ENCODE measurements around the gene PELI2. TPM values are rescaled to one million over a fixed set of nuclear protein-coding genes. Genes with fewer than 3 reads are reported as not detected.

The PELI2 gene
- total and polyA plus RNA-seq, 2 experiments from 2014 or later: 8.0 to 24.5 TPM

DNA sequence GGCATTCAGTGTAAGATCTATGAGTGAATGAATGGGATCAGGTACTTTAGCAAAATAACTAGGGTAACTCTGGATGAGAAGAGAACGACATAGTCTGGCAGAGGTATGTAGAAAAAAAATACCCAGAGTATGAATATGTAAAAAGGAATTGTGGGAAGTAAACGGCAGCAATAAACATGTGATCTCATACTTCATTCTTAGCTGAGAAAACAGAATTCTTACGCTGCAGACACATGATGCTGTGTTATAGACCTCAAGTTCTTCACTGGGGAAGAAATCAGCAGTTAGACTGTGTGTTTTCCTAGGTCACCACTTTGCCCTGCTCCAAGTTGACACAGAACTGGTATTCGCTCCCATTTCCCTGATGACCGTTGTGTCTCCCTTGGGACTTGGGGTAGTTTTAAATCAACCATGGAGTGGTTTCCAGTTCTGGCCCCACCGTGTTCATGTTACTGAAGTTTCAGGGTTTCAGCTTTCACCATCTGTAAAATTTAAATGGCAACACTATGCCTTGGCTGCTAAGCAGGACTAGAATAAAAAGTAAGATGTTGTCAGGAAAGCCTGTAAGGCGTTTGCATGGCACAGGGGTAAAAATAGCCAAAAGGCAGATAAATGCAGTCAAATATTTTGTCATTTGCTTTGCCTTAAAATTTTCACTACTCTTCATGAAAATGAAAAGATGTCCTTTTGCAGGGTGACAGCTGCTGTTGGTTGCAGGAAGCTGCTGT, 223.7 kb downstream of the PELI2 start (continued):
- no peak for TF ChIP-seq EZH2phosphoT487 (IDR thresholded peaks at IDR 0.05; ENCODE audit: unreplicated experiment)
- no peak for TF ChIP-seq POLR2AphosphoS5 (IDR thresholded peaks at IDR 0.05; ENCODE audit: low read depth)
- TF ChIP-seq, protein P1, sequence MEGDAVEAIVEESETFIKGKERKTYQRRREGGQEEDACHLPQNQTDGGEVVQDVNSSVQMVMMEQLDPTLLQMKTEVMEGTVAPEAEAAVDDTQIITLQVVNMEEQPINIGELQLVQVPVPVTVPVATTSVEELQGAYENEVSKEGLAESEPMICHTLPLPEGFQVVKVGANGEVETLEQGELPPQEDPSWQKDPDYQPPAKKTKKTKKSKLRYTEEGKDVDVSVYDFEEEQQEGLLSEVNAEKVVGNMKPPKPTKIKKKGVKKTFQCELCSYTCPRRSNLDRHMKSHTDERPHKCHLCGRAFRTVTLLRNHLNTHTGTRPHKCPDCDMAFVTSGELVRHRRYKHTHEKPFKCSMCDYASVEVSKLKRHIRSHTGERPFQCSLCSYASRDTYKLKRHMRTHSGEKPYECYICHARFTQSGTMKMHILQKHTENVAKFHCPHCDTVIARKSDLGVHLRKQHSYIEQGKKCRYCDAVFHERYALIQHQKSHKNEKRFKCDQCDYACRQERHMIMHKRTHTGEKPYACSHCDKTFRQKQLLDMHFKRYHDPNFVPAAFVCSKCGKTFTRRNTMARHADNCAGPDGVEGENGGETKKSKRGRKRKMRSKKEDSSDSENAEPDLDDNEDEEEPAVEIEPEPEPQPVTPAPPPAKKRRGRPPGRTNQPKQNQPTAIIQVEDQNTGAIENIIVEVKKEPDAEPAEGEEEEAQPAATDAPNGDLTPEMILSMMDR (conservative IDR thresholded peaks at IDR 0.05; ENCODE audit: low read depth in 2 of 2): no peak
- TF ChIP-seq NANOG (IDR thresholded peaks at IDR 0.05; ENCODE audit: borderline replicate concordance): no peak
- TF ChIP-seq EZH2 (IDR thresholded peaks at IDR 0.05; ENCODE audit: low read depth, unreplicated experiment): no peak
- TF ChIP-seq ZNF114 (CRISPR knock-in tag; IDR thresholded peaks at IDR 0.05): no peak
- TF ChIP-seq CREB1 (CRISPR knock-in tag; IDR thresholded peaks at IDR 0.05; ENCODE audit: low read depth): no peak
- TF ChIP-seq, protein P2, sequence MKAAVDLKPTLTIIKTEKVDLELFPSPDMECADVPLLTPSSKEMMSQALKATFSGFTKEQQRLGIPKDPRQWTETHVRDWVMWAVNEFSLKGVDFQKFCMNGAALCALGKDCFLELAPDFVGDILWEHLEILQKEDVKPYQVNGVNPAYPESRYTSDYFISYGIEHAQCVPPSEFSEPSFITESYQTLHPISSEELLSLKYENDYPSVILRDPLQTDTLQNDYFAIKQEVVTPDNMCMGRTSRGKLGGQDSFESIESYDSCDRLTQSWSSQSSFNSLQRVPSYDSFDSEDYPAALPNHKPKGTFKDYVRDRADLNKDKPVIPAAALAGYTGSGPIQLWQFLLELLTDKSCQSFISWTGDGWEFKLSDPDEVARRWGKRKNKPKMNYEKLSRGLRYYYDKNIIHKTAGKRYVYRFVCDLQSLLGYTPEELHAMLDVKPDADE (IDR thresholded peaks at IDR 0.05): no peak
- TF ChIP-seq, protein P3, sequence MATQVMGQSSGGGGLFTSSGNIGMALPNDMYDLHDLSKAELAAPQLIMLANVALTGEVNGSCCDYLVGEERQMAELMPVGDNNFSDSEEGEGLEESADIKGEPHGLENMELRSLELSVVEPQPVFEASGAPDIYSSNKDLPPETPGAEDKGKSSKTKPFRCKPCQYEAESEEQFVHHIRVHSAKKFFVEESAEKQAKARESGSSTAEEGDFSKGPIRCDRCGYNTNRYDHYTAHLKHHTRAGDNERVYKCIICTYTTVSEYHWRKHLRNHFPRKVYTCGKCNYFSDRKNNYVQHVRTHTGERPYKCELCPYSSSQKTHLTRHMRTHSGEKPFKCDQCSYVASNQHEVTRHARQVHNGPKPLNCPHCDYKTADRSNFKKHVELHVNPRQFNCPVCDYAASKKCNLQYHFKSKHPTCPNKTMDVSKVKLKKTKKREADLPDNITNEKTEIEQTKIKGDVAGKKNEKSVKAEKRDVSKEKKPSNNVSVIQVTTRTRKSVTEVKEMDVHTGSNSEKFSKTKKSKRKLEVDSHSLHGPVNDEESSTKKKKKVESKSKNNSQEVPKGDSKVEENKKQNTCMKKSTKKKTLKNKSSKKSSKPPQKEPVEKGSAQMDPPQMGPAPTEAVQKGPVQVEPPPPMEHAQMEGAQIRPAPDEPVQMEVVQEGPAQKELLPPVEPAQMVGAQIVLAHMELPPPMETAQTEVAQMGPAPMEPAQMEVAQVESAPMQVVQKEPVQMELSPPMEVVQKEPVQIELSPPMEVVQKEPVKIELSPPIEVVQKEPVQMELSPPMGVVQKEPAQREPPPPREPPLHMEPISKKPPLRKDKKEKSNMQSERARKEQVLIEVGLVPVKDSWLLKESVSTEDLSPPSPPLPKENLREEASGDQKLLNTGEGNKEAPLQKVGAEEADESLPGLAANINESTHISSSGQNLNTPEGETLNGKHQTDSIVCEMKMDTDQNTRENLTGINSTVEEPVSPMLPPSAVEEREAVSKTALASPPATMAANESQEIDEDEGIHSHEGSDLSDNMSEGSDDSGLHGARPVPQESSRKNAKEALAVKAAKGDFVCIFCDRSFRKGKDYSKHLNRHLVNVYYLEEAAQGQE (IDR thresholded peaks at IDR 0.05; ENCODE audit: unreplicated experiment): no peak
- no peak for TF ChIP-seq ZNF331 (CRISPR knock-in tag; IDR thresholded peaks at IDR 0.05; ENCODE audit: low read depth)
- no peak for TF ChIP-seq JUNB (IDR thresholded peaks at IDR 0.05; ENCODE audit: unreplicated experiment)

DNA sequence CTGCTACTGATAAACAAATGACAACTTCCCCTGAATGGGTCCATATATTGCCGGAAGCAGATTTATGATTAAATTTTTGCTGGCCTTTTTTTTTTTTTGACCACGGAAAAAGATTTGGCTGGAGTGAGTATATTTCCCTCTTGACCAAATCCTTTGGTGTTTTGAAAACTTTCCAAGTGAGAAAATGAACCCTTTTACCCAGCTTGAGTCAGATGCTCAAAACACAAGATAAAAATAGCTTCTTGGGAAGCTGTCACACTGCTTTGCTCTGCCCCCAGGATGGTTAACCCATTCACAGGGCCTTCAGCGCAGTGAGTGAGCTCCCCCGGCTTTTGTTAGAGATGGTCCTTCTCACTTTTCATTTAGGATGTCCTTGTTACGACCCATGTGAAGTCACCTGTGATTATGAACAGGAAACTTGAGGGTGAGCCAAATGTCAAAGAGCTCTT, 224.3 kb downstream of the PELI2 start:
- Mint-ChIP-seq H3K27me3 (ENCODE audit: insufficient read depth, low read depth, poor library complexity) (no peaks in the 10 kb centered on the region), H3K9me3 (no peaks in the 10 kb centered on the region), H3K27ac (no peak overlapping the region), H3K4me1 (no peaks in the 10 kb centered on the region), H3K36me3 (ENCODE audit: low read depth) (no peaks in the 10 kb centered on the region), H3K4me3 (no peak overlapping the region)
- H3K36me3 ChIP-seq (ENCODE audit: insufficient read depth): no peaks in the 10 kb centered on the region
- no peak overlapping the region for H3K27ac ChIP-seq (ENCODE audit: low read depth)
- no peaks in the 10 kb centered on the region for H3K79me2 ChIP-seq (replicated peaks; ENCODE audit: insufficient read depth)
- H3K4me1 ChIP-seq (ENCODE audit: insufficient read depth): no peaks in the 10 kb centered on the region
- no peak overlapping the region for H2AFZ ChIP-seq
- H3F3A ChIP-seq (replicated peaks; ENCODE audit: low read depth): no peaks in the 10 kb centered on the region
- H3K4me2 ChIP-seq: no peak overlapping the region
- no peaks in the 10 kb centered on the region for H4K20me1 ChIP-seq (replicated peaks; ENCODE audit: insufficient read depth)
- no peaks in the 10 kb centered on the region for H3K27me3 ChIP-seq (ENCODE audit: insufficient read depth)
- H3K4me3 ChIP-seq: no peak overlapping the region
- ATAC-seq (no peak), DNase-seq (ENCODE audit: low spot score) (no peak)
- H3K9me2 ChIP-seq (ENCODE audit: insufficient read depth): no peaks in the 10 kb centered on the region
- no peak for TF ChIP-seq JUNB (IDR thresholded peaks at IDR 0.05; ENCODE audit: unreplicated experiment)
- no peak for TF ChIP-seq STAT1 (IDR thresholded peaks at IDR 0.05; ENCODE audit: unreplicated experiment)
- no peak for TF ChIP-seq POLR2AphosphoS5 (IDR thresholded peaks at IDR 0.05; ENCODE audit: low read depth)
- TF ChIP-seq, protein P3 (IDR thresholded peaks at IDR 0.05; ENCODE audit: unreplicated experiment): no peak
- no peak for TF ChIP-seq NANOG (IDR thresholded peaks at IDR 0.05; ENCODE audit: borderline replicate concordance)
- no peak for TF ChIP-seq EZH2phosphoT487 (IDR thresholded peaks at IDR 0.05; ENCODE audit: unreplicated experiment)
- TF ChIP-seq, protein P2 (IDR thresholded peaks at IDR 0.05): no peak
- TF ChIP-seq, protein P1 (conservative IDR thresholded peaks at IDR 0.05; ENCODE audit: low read depth in 2 of 2): no peak
- TF ChIP-seq EZH2 (IDR thresholded peaks at IDR 0.05; ENCODE audit: low read depth, unreplicated experiment): no peak

Measured in GM23338 (cell line).